NCI-H2029 (cell line): ENCODE results near the gene RWDD4.

Experiments
- DNase-seq: peaks from one replicate; lab custom pipeline; 2025; lab: John Stamatoyannopoulos, UW

The RWDD4 gene

DNA sequence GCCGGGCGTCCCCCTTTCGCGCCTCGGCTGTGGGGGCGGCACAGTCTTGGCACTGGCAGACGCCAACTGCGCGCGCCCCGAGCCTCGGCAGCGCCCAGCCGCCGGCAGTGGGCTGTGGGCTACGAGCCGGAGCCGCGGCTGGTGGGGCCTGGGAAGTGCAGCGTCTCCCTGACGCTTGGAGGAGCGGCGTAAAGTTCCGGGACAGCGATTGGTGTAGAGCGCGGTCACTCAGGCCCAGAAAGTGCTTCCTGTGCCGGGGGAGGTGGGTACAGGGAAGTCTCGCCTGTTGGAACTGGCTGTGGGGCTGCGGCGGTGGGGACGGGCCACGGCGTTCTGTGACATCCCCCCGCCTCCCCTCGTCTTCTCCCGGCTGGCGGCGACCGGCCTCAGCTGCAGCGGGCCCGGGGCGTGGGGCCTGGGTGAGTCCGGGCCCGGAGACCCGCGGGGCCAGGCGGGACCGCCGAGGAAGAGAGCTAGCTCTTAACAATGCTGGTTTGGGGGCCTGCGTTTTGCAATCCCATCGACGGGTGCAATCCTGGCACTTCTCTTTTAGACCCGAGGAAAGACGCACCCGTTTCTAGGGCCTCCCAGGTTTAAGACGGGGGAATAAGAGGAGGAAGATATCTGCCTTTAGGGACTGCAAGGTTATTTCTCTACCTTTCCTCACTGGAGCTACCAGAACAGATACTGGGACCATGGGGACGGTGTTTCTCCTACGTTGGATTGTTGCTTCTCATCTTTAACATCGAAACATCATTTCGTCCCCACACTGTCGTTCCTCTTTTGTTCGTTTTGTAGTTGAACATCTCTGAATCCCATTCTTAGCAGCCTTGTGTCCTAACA, at the start of gene RWDD4, which contains the start of gene TRAPPC11:
RWDD4 (minus strand) TSS at position 157 of the 843 bp plus-strand sequence. CDS start 233 bp downstream, outside the sequence.
TRAPPC11 (plus strand) TSS at position 265 of the 843 bp plus-strand sequence. CDS start 4,575 bp downstream, outside the sequence.
- DNase-seq: peak; percentile 82

DNA sequence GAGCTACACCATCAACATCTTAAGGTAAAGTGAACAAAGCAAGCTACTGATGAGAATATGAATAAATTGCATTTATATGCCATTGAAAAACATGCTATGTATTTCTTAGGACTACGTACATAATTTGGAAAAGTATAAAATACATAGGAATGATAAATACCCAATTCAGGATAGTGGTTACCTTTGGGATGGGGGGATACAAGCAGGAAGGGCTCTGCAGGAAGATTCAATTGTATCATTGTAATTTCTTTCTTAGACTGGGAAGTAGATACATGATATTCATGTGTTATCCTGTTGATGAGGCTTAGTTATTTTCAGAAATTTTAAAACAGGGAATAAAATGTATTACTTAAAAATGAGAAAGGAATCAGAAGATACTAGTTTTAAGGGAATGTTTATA, 43.5 kb upstream of the RWDD4 start:
- DNase-seq: no peak

DNA sequence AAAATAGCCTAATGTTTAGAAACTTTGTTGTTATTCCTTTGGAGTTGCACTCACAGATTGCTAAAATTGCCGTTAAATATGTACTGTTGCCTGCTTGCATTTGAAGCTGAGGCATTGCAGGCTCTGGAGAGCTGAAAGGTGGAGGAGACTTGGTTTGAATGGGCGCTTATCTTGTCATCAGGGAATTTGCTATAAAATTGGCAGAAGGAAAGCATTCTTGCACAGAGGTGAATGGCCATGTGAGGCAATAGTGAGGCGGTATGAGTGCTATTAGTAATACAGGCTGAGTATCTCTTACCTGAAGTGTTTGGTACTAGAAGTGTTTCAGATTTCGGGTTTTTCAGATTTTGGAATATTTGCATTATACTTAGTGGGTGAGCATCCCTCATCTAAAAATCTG, 41.4 kb upstream of the RWDD4 start:
- DNase-seq: no peak

DNA sequence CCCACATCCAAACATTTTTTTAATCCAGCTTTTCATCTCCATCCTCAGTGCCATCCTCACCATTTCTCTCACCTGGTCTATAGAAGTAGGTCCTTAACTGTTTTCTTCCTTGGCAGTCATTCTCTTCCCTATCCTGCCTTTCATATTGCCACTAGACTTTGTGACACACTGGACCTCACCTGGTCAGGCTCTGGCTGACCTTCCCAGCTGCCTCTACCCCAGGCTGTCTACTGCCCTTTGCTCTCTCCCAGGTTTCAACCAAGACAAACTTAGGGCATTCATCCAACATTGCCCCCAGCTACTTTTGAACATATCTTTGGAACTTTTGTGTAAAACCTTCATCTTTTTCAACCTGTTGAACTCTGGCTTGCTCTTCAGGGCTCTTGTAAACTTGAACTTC, 39.9 kb upstream of the RWDD4 start:
- DNase-seq: no peak

DNA sequence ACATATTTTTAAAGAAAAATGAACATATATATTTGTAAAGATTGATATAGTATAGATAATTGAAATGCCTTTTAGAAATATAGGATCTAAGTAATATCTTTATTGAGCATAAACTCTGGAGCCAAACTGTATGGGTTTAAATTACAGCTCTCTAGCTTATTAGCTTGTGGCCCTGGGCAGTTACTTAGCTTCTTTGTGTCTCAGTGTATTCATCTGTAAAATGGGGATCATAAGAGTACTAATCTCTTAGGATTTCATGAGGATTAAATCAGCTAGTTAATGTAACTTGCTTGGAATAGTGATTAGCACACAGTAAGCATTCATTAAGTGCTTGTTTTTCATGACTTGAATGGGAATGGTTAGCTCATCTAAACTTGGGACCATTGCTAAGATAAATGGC, 32.9 kb upstream of the RWDD4 start:
- DNase-seq: no peak

DNA sequence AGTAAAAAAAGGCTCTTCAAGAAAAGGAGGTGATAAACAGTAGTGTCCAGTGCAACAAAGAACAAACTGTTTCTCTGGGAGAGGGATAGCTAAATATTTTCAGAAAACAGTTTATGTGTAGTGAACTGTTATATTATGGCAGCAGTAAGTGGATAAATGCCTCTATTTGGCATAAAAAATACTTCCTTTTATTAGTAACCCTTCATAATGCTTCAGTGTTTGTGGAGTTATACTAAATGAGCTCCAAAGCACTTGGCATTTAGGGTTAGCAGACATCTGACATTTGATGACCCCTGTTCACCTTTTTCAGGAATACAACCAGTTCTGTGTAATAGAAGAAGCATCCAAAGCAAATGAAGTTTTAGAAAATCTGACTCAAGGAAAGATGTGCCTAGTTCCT, 32.0 kb upstream of the RWDD4 start:
- no peak for DNase-seq

DNA sequence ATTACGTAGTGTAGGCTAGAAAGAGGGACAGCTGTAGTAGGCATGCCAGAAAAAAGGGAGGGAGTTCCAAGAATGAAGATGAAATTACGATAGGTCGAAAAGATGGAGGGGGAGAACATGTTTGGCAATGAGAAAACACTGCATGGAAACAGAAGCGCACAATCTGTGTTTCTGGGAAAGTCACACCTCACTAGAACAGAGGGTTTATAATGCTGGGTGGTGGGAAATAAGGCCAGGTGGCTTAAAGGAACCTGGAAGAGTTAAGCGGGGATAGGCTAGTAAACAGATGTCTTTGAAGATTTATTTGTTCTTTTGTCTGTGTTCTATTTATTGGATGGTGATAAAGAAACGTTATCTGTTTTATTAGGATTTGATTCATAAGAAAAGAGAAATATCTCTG, 29.2 kb upstream of the RWDD4 start:
- no peak for DNase-seq

DNA sequence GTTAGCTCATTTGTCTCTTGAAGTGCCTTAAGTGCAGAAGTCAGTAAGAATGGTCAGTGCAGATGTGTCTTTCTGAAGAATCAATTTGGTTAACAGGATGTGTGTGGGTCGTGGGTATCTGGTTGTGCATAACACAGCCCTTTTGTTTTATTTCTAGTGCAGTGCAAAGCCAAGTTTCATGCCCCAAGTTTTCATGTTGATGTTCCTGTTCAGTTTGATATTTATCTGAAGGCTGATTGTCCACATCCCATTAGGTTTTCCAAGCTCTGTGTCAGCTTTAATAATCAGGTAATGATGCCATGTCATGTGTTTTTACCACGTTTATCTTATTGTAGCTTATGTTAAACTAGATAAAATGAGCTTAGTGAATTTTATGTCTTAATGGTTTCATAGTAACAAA, 27.5 kb upstream of the RWDD4 start:
- no peak for DNase-seq

DNA sequence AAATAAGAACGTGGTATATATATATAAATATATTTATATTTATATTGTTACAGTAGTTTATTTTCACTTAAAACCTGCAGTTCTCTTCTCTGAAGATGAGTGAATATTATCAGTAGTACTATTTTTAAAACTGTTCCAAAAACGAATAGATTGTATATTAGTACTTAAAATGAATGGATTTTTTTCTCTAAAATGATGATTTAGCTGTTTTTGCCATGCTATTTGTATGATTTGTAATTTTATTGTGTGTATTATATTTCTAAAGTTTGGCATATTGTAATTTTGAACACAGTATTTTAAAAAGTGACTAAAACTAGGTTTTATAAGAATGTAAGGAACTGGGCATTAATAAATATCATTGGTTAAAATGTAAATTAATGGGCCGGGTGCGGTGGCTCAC, 22.1 kb upstream of the RWDD4 start:
- no peak for DNase-seq

DNA sequence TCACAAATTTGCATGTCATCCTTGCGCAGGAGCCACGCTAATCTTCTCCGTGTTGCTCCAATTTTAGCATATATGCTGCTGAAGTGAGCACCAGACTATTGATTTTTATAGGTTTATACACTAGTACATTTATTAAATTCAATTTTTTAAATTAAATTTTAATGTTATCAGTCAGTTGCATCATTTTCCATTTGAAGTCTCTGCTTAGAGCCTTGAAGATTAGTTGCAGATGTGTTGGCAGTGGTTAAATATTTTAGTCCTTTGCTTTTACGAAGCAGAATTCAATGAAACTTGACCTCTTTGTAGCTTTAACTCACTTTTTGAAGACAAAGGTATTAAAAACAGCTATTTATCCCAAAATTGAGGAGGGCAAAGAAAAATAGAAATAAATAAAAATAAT, 16.6 kb upstream of the RWDD4 start:
- DNase-seq: no peak

DNA sequence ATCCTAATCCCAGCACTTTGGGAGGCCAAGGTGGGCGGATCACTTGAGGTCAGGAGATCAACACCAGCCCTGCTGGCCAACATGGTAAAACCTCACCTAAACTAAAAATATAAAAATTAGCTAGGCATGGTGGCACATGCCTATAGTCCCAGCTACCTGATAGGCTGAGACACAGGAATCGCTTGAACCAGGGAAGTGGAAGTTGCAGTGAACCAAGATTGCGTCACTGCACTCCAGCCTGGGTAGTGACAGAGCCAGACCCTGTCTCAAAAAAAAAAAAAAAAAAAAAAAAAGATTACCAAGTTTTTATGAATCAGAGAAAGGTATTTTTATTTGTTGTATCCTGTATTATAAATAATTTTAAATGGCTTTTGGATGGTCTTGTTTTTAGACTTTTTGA, 15.2 kb upstream of the RWDD4 start:
- no peak for DNase-seq

DNA sequence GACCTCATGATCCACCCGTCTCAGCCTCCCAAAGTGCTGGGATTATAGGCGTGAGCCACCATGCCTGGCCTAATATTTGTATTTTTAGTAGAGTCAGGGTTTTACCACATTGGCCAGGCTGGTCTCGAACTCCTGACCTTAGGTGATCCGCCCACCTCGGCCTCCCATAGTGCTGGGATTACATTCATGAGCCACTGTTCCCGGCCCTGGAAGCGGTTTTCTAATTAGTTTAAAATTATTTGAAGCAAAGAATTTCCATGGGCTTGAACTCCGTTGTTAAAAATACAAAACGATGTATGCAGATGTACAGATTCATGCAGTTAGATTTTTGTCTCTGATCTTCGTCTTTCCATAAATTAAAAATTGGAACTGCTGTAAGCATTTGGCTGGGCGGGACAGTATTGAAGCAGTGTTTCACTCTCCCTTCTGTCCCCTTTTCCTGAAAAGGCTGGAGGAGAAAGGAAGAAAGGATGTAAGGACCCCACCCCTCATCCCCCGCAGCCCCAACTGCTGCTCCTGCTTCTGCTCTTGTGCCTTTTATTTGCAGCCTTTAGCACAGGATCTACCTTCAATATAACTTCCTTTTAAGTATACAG, 12.1 kb upstream of the RWDD4 start:
- DNase-seq: no peak

DNA sequence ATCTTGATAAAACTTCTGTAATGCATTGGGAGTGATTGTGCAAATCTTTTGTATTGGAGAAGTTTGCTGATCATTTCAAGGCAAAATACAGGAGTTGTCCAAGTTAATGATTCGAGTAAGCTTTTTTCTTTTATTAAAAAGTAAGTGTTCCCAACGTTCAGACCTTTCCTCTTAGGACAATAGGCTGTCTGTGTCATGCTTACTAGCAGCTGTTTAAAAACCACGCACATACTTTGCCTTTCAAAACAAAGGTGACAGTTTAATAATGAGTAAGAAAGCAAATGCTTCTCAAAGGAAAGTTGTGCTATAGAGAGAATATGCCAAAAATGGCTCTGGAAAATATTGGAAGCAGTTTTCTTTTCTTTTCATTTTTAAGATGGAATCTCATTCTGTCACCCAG, 11.3 kb upstream of the RWDD4 start:
- no peak for DNase-seq

DNA sequence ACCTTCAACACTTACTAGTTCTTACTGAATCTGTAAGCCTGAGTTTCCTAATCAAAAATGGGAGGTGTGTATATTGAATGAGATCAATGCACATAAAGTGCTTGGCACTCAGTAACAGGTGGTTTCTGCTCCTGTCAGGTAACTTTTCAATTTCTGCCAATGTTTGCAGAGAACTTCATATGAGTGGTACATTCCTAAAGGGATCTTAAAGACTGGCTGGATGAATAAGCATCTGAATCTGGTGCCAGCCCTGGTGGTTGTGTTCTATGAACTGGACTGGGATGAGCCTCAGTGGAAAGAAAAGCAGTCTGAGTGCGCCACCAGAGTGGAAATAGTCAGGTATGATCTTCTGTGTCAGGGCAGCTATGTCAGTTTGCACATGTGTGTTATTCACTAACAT, 7.1 kb upstream of the RWDD4 start:
- no peak for DNase-seq

DNA sequence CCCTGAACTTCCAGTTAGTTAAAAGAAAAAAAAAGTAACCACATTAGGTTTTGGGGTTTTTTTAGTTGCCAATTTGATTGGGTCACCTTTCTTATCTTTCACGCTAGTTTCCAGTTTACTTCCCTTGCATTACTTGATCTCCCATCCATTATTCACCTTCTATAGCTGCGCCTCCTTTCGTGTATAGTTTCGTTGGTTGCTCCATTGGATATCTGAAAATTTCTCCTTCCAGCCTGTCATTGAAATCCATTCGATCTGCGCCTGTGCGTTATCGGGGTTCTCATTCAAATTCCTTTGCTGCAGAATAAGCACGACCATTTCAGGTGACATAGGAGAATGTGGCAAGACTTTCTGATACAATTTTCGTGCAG, 872 bp upstream of the RWDD4 start:
- DNase-seq: no peak

DNA sequence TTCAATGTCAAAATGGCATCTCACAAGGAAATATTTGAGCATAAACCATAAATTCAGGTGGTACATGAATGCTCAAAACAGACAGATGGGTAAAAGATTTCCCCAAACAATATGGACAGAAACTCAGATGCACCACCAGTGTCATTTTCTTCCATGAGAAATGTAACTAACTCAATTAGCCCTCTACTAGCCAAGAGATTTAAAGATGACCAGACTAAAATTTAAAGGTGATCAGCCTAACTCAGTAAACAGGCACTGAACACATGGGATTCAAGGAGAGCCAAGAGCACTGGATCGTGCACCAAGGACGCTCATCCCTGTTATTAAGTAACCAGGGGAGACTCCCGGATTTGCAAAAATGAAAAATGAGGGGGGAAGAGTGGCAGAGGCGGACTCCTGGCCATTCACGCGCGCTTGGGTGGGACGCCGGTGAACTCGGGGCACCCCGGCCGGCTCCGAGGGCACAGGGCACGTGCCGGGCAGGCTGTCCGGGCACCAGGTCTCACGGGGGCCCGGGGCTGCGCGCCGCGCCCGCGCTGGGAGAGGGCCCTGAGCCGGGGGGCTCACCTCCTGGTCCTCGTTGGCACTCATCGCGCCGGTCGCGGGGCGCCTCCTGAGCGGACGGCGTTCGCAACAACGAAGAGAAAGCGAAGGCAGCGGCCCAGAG, 490 bp downstream of the RWDD4 start:
- no peak for DNase-seq

DNA sequence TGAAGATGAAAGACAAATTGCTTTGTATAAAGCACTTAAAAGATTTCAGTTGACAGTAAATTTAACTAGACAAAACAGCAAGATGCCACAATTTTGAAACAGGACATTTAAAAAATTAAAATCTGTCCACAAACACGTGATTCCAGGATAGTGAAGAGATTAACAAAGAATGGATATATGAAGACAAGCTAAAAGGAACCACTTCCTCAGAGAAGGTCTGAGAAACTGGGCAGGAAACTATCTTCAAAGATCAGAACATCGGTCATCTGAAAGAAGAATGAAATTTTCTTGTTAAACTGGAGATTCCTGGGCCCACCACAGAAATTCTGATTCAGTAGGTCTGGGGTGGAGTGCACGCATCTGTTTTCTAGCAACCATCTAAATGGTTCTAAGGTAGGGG, 1.4 kb downstream of the RWDD4 start:
- no peak for DNase-seq

DNA sequence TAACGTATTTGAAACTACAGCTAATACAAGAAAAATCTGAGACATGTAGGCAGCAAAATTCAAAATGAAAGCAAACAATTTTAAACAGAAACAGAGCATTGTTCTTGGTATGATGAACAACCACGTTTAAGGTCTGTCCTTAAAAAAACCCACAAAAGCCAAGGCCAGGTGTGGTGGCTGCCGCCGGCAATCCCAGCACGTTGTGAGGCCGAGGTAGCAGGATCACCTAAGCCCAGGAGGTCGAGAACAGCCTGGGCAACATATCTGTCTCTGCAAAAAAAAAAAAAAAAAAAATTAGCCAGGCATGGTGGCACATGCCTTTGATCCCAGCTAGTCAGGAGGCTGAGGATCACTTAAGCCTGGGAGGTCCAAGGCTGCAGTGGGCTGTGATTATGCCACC, 13.7 kb downstream of the RWDD4 start:
- no peak for DNase-seq

DNA sequence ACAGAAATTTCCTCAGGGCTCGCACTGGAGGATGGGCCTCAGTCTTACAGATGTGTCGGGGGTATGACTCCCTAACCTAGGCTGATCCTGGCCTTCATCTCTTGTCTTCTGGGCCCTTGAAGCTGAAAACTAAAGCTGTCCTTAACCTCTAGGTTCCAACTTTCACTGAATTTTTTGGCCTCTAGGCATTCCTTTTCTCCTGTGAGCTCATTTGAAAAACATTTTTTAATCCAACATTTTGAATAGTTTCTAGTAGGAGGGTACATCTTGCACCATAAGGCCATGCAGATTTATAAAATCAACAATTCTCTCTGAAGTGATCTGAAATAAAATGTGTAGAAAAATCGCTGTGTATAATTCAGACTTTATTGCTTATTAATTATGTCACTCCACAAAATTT, 19.7 kb downstream of the RWDD4 start:
- DNase-seq: no peak

DNA sequence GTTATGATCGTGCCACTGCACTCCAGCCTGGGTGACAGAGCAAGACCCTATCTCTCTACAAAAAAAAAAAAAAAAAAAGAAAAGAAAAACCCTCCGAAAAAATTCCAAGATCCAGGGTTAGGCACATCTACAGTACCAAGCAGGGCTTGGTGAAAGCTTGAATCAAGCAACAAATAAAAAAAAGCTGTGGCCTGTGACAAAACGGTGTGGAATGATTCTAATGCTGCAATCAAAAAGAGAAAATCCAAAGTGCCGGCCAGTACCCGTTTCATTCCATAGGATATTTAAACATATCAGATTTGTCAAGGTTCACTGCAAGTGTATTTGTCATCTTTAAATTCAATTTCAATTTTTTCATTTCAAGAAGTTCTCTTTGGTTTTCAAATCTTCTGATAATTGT, 20.5 kb downstream of the RWDD4 start:
- no peak for DNase-seq

DNA sequence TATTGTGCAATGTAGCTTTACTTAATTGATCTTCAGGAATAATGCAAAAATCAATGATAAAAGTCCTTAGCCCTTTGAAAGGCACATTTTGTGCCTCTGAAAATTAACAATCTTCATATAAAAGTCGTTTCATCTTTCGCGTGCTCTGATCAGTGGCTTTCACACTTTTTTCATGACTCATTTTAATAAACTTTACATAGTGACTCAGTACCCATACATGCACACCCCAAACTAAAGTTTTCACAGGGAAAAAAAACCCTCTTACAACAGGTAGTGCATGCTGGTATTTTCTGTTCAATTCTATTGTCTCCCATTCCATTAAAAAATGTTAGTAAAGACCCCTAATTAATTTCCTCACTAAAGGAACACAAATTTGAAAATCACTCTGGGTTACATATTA, 21.5 kb downstream of the RWDD4 start:
- DNase-seq: no peak

DNA sequence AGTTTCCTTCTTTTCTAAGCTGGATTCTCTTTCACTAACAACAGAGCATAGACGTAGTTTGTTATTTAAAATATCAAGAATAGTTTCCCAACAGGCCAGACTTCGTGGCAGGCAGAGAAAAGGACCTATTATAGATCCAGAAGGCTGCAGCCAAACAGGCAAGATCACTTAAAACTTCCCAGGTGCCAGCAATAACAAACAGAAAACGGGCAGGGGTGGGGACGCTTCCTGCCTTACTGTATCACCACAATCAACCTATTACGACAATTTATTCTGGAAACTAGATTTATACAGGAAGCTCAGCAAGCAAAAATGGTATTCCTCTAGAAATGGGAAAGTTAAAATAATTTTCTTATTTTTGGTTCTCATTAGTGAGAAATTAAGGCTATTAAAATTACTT, 22.1 kb downstream of the RWDD4 start:
- peak; percentile 1 for DNase-seq

DNA sequence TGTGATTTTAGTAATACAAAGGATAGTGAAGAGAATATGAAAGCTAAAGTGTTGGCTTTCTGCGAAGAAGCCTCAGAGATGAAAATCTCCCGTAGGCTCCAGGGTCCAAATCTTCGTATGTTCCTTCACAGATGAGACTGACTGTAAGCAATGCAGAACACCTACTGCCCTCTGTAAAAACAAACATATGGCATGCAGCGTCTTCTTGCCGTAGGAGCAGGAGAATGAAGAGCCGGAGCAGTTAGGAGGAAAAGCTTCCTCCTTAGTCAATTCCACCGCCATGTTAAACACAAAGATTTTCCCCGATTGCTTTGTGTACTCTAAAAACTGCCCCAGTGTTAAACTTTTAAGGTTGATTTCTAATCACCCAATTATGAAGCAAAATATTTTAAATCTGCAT, 22.5 kb downstream of the RWDD4 start:
- DNase-seq: peak; percentile 2
